GM12878 (cell line): ENCODE results near the gene GIMAP6. TPM values are rescaled to one million over a fixed set of nuclear protein-coding genes. Genes with fewer than 3 reads are reported as not detected.

Source experiments
- ATF7 ChIP-seq: fragments of 450-650 bp; IDR thresholded peaks from 2 replicates; pipeline ENCODE4 v1.6.1; 2016; ENCODE audit warnings: low read depth, mild to moderate bottlenecking
- BCL11A ChIP-seq: IDR thresholded peaks from 2 replicates; pipeline ENCODE4 v1.6.1; 2011; ENCODE audit warnings: low read depth, low read length
- BHLHE40 ChIP-seq, 2 experiments: fragments of 450-650 bp in 1 of 2; IDR thresholded peaks; 2 replicates each; pipeline ENCODE4 v1.6.1; 2011 to 2017; ENCODE audit warnings: low read depth in 2 of 2, borderline replicate concordance in 1 of 2, improper control_type of control experiment in 1 of 2, low read length in 1 of 2, mild to moderate bottlenecking in 1 of 2
- CBX5 ChIP-seq: sonication (generic); IDR thresholded peaks from 2 replicates; pipeline ENCODE4 v1.6.1; 2016; ENCODE audit warnings: low read depth, moderate library complexity, mild to moderate bottlenecking, inconsistent platforms
- ELK1 ChIP-seq: IDR thresholded peaks from 2 replicates; pipeline ENCODE4 v1.6.1; 2012; ENCODE audit warnings: low read depth, low read length, improper control_type of control experiment
- GABPA ChIP-seq: IDR thresholded peaks from 2 replicates; pipeline ENCODE4 v1.6.1; 2014; ENCODE audit warnings: antibody characterized with exemption, low read depth, mild to moderate bottlenecking, inconsistent platforms
- HDGF ChIP-seq: fragments of 450-650 bp; IDR thresholded peaks from 2 replicates; pipeline ENCODE4 v1.6.1; 2016; ENCODE audit warnings: antibody characterized with exemption
- IRF3 ChIP-seq: fragments of 450-650 bp; IDR thresholded peaks from 2 replicates; pipeline ENCODE4 v1.6.1; 2014; ENCODE audit warnings: mild to moderate bottlenecking
- KLF5 ChIP-seq: fragments of 450-650 bp; IDR thresholded peaks from 2 replicates; pipeline ENCODE4 v1.6.1; 2014; ENCODE audit warnings: mild to moderate bottlenecking; ENCODE audit not compliant: partially characterized antibody
- MTA3 ChIP-seq: IDR thresholded peaks from 2 replicates; pipeline ENCODE4 v1.6.1; 2012; ENCODE audit warnings: low read length, inconsistent platforms, borderline replicate concordance
- MXI1 ChIP-seq: fragments of 150-350 bp; IDR thresholded peaks from 2 replicates; pipeline ENCODE4 v1.6.1; 2011; ENCODE audit warnings: low read depth, mild to moderate bottlenecking, inconsistent platforms, low read length, improper control_type of control experiment
- MYB ChIP-seq: fragments of 150-350 bp; IDR thresholded peaks from 2 replicates; pipeline ENCODE4 v1.6.1; 2014; ENCODE audit warnings: mild to moderate bottlenecking, low read depth, low read length, borderline replicate concordance
- PML ChIP-seq: IDR thresholded peaks from 2 replicates; pipeline ENCODE4 v1.6.1; 2012; ENCODE audit warnings: low read length, inconsistent platforms
- POLR2A ChIP-seq: IDR thresholded peaks from 2 replicates; pipeline ENCODE4 v1.6.1; 2011; ENCODE audit warnings: low read depth, mild to moderate bottlenecking, low read length
- POLR2AphosphoS2 ChIP-seq: IDR thresholded peaks from 2 replicates; pipeline ENCODE4 v1.6.1; 2011; ENCODE audit warnings: low read depth, mild to moderate bottlenecking, low read length, improper control_type of control experiment, moderate library complexity
- POLR2AphosphoS5 ChIP-seq: IDR thresholded peaks from 2 replicates; pipeline ENCODE4 v1.6.1; 2011; ENCODE audit warnings: mild to moderate bottlenecking, low read length, inconsistent platforms
- RUNX3 ChIP-seq: IDR thresholded peaks from 2 replicates; pipeline ENCODE4 v1.6.1; 2012; ENCODE audit warnings: low read length, inconsistent platforms
- SMC3 ChIP-seq: IDR thresholded peaks from 2 replicates; pipeline ENCODE4 v1.6.1; 2011; ENCODE audit warnings: low read length, improper control_type of control experiment, borderline replicate concordance
- SPI1 ChIP-seq: IDR thresholded peaks from 2 replicates; pipeline ENCODE4 v1.6.1; 2011; ENCODE audit warnings: low read depth, mild to moderate bottlenecking, low read length, moderate library complexity, borderline replicate concordance; ENCODE audit not compliant: insufficient read depth
- TAF1 ChIP-seq: IDR thresholded peaks from 2 replicates; pipeline ENCODE4 v1.6.1; 2011; ENCODE audit warnings: mild to moderate bottlenecking, low read depth, low read length, borderline replicate concordance
- TCF7 ChIP-seq: IDR thresholded peaks from 2 replicates; pipeline ENCODE4 v1.6.1; 2014; ENCODE audit warnings: antibody characterized with exemption, borderline replicate concordance
- YY1 ChIP-seq: IDR thresholded peaks from 2 replicates; pipeline ENCODE4 v1.6.1; 2011; ENCODE audit warnings: low read depth, mild to moderate bottlenecking, low read length
- ZBTB40 ChIP-seq: fragments of 450-650 bp; IDR thresholded peaks from 2 replicates; pipeline ENCODE4 v1.6.1; 2016; ENCODE audit warnings: mild to moderate bottlenecking, moderate library complexity, borderline replicate concordance
- ZNF622 ChIP-seq: fragments of 450-650 bp; IDR thresholded peaks from 2 replicates; pipeline ENCODE4 v1.6.1; 2017; ENCODE audit warnings: mild to moderate bottlenecking, inconsistent platforms
- polyA plus RNA-seq, 11 experiments: library from polyadenylated mRNA; depleted of rRNA in 4 of 11; unstranded in 6 of 11; stranded (reverse) in 5 of 11; fragments of >200 nt; fragmentation: Nextera tagmentation in 4 of 11; fragmentation: Illumina TruSeq in 1 of 11; extraction: Ambion mirVana in 4 of 11; extraction: Trizol in 1 of 11; gene quantifications; 1 replicate in 1 of 11; 2 replicates in 10 of 11; pipeline versions ENCODE4 v1.2.1 to v1.2.3, GENCODE V29; 2011 to 2016; ENCODE audit warnings: inconsistent platforms in 2 of 11, missing spikeins in 2 of 11, low read depth in 1 of 11
- total RNA-seq, 4 experiments: library from RNA; depleted of rRNA in 3 of 4; stranded (reverse); fragments of >200 nt in 3 of 4; fragmentation: Illumina TruSeq in 1 of 4; extraction: Trizol in 1 of 4; gene quantifications; 2 replicates each; pipeline versions ENCODE4 v1.2.1 to v1.2.3, GENCODE V29; 2013 to 2021

GIMAP6 gene
- total and polyA plus RNA-seq, 10 of the 15 experiments (the other 5 are each of a cell fraction or from before 2014, with no cell fraction given): 6.2 to 49.2 (median 35.4) TPM

- TF ChIP-seq SMC3 (0 out of 2 replicates have a peak, but pooled peaks have one; percentile 4), BCL11A (no peak), POLR2A (peak; percentile 57; the same call in 1 of the 2 replicates), SPI1 (peak; percentile 84), RUNX3 (peak; percentile 71), ATF7 (0 out of 2 replicates have a peak, but pooled peaks have one; percentile 20), MTA3 (no peak), POLR2AphosphoS5 (peak; percentile 68), HDGF (peak; percentile 99), GABPA (peak; percentile 71), POLR2AphosphoS2 (peak; percentile 36; the same call in 1 of the 2 replicates), CBX5 (0 out of 2 replicates have a peak, but pooled peaks have one; percentile 46), TCF7 (no peak), PML (no peak; the same call in 1 of the 2 replicates), ELK1 (peak; percentile 49; the same call in 1 of the 2 replicates), MYB (no peak), BHLHE40 (IDR thresholded peaks at IDR 0.05; ENCODE audit: borderline replicate concordance in 1 of 2, low read depth in 2 of 2, low read length in 1 of 2) (no peak), IRF3 (no peak), YY1 (peak; percentile 65), TAF1 (peak; percentile 59; the same call in 1 of the 2 replicates), KLF5 (no peak), MXI1 (peak; percentile 69; the same call in 1 of the 2 replicates), ZBTB40 (peak; percentile 35; the same call in 1 of the 2 replicates), ZNF622 (peak; percentile 12; the same call in 1 of the 2 replicates)
These were observed at the start of gene GIMAP6 (continued) for GRCh38 chr7:150631866-150632864.
